ENCODE results near the gene KRTAP10-3.

KRTAP10-3 gene

DNA sequence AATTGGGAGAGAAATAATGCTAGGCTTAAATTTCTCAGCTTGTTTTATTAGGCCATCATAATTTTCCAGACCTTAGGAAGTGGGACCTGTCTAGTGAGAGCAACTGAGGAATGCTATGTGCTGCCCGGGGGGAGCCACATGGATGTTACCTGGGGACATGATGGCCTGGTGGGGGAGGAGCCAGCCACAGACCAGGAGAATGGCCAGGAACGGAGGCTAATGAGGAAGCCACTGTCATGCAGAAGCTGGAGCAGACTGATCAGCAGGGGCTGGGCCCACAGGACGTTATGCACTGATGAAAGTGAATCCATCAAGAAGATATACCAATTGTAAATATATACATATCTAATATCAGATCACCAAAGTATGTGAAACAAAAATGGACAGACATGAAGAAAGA, 14.0 kb downstream of the KRTAP10-3 start:
- no peak for DNase-seq

DNA sequence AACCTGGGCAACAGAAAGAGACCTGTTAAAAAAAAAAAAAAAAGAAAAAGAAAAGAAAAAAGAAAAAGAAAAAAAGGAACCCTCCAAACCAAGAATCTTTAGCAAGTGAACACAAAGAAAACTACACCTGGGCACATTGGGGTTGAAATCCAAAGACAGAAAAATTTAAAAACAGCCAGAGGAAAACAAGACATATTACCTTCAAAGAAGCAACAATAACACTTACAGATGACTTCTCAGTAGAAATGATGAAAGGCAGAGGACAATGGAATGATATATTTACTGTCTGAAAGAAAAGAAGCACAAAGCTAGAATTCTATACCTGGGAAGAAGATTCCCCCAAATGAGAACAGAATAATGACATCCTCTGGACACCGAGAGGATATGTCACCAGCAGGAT, 15.9 kb downstream of the KRTAP10-3 start:
- no peak for DNase-seq

DNA sequence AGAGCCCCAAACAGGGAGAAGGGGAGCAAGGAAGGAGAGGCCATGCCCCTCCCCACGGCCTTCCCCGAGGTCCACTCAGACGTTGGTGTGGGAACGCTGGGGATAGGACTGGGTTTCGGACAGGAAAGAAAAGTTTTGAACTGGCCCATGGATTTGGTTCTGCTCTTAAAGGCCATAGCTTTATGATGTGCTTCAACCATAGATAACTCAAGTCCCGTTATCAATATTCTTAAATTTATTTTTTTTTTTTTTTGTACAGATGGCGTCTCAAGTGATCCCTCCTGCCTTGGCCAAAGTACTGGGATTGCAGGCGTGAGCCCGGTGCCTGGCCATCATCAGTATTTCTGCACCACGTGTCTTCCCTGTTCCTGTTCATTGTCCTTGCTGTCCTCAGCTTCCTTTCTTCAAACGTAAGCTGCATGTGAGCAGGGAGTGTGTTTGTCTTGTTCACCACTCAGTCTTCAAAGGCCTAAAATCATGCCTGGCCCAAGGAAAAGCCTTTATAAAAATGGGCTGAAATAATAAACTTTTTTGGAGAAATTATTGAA, 17.8 kb downstream of the KRTAP10-3 start:
- DNase-seq = no peak

DNA sequence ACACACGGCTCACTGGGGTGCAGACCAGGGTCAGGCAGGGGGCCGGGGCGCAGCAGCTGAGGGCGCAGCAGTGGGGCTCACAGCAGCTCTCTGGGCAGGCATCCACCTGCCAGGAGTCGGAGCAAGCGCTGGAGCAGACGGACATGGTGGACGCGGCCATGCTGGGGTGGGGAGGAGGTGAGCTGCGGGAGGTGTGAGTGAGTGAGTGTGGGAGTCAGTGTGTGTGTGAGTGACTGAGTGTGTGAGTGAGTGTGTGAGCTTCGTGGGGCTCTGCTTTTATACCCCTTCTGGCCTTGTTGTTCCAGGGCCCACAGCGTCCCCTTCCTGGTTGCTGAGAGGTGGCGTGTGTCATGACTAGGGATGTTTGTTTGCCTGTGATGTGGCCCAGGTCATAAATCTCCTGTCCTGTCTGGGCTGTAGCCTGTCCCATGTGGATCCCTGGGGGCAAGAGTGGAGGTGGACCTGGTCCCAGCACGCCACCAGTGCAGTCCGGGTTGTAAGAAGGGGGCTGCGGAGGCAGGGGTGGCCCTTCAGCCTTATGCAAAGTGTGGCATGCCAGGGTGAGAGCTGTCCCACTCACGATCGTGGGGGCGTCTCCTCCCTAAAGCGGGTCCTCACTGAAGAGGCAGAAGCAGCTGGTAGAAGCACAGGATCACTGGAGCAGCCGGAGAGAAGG, 18.5 kb downstream of the KRTAP10-3 start, which contains the start of gene KRTAP10-1:
TSS of gene KRTAP10-1 (minus strand) at position 205 of the 676 bp plus-strand sequence. CDS start at position 160, 45 bp downstream.
- no peak for DNase-seq

DNA sequence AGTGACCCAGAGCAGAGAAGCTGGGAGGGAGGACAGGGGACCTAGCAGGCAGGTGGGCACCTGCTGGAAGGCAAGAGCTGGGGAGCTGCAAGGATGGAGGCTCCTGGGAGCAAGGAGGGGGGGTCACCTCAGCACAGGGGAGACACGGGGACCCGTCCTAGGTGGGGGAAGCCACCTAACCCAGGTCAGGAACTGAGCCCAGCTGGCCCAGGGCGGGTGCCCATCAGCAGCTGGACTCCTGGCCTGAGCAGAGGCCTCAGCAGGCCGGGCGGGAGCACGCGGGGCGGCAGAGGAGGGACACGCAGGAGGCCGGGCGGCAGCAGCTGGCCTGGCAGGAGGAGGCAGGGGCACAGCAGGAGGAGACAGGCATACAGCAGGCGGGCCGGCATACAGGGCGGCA, 19.5 kb downstream of the KRTAP10-3 start:
- no peak for DNase-seq

DNA sequence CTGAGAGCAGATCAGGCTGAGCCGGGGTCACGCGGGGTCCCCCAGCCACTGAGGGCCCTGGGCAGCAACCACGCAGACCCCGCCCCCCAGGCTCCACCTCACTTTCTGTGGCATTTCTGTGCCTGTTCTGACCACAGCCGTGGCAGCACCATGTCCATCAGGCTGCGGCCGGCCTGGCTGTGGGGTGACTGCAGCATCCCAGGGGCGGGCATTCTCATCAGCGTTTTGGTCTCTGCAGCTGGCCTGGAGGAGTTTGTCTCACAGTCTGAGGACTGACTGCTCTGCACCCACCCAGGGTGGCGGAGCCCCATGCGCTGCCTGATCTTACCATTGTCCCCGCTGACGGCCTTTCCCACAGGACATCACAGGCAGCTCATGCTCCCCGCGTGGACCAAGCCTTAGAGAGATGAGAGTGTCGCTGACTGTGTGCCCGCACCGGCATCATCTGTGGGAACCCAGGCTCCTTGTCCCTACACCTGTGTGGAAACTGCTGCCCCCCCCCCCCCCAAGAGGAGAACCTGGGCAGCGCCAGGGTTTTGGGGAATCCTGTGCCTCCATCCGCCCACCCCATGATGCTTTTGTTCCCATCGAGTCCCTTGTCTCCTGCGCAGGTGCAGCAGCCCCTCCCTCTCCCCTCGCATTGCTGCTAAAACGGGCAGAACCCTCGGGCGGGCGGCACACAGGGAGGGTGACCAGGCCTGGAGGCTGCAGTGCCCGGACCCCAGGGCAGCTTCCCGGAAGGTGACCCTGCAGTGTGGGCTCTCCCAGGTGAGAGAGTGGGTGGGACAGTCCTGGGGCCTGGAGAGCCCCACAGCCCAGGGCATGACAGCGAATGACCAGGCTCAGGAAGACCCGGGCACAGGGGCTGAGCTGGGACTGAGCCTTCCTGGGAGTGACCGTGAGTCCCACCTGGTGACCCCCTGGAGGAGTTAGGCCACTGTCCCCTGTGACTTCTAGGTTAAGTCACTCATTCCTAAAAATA, 20.4 kb downstream of the KRTAP10-3 start:
- DNase-seq = no peak

DNA sequence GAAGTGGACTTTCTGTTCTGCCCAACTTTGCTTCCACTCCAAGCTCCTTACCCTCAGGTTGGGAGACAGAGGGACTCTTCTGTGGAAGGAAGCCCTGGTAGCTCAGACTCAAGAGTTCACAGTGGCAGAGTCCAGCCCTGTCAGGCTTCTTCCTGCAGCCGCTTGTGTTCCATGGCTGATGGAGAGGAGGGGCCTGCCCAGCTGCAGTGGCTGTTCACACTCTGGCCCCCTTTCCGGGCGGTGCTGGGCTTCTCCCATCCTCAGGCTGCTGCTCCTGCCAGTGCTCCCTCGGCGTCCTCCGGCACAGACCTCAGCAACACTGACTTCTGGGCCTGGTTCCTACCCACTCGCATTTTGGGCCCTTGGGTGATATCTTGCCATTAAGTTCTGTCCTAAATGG, 22.6 kb downstream of the KRTAP10-3 start:
- no peak for DNase-seq

DNA sequence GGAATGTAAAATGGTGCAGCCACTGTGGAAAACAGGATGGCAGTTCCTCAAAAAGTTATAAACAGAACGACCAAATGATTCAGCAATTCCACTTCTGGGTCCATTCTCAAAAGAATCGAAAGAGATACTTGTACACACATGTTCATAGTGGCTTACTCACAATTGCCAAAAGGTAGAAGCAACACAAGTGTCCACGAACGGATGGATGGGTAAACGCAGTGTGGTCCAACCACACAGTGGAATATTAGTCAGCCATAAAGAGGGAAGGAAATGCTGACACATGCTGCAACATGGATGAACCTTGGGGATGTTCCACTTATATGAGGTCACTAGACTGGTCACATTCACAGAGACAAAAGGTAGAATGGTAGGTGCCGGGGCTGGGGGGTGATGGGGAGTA, 23.9 kb downstream of the KRTAP10-3 start:
- no peak for DNase-seq

DNA sequence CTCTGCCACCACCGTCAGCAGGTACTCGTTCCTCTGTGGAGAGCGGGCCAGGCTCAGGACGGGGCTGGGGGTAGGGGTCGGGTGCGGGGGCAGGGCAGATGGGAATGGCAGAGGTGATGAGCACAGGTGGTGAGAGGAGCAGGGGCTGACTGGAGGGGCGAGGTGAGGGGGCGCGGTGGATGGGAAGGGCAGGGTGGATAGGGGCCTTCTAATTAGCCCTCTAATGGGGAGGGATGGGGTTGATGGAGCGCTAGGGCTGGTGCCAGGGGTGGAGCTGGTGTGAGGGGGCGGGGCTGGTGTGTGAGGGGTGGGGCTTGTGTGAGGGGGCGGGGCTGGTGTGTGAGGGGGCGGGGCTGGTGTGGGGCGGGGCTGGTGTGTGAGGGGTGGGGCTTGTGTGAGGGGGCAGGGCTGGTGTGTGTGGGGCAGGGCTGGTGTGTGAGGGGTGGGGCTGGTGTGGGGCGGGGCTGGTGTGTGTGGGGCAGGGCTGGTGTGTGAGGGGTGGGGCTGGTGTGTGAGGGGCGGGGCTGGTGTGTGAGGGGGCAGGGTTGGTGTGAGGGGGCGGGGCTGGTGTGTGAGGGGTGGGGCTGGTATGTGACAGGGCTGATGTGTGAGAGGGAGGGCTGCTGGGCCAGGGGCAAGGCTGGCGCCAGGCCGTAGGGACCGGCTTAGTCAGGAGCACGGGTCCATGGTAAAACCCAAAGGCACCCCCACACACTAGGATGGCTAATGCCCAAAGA, 24.5 kb downstream of the KRTAP10-3 start:
- DNase-seq = no peak

DNA sequence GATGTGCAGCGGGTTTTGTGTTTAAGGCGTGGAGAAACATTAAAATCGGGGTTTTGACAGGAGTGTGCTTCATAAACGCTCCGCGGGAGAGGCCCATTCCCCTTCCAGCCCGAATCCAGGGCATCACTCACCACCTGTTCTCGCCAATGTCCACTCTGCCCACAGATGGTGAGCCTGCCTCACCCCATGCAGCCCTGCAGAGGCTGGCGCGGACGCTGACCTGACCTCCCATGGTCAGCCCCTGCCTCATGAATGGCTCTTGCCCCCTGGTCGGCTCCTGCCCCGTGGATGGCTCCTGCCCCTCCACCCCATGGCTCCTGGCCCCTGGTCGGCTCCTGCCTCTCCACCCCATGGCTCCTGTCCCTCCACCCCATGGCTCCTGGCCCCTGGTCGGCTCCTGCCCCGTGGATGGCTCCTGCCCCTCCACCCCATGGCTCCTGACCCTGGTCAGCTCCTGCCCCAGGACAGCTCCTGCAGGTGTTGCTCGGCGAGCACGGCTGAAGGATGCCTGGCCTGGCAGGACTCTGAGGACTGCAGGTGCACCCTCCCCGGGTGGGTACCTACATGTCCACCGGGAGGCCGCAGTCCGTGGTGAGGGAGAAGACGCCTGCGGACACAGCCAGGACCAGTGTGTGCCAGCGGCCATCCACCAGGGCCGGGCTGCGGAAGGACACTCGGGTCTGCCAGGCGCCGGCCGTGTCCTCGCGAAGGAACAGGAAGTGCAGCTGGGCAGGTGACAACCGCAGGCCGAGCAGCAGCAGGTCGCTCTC, 25.3 kb downstream of the KRTAP10-3 start:
- no peak for DNase-seq

DNA sequence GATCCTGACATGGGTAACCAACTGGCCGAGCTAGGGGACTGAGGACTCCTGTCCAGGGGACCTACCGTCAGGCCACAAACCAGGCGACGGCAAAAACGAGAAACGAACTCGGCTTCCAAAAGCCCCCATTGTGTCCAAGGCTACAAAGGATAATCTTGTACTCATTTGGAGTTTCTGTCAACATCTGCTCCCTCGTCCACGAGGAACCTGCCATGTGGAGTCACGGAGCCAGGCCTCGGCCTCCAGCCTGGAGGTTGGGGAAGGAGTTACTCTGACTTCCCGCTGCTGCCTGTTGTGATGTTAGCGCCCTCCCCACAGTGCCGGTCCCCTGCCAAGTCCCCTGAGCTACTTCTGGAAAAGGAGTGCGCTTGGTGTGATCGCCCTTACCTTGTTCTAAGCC, 25.9 kb downstream of the KRTAP10-3 start:
- DNase-seq = no peak

DNA sequence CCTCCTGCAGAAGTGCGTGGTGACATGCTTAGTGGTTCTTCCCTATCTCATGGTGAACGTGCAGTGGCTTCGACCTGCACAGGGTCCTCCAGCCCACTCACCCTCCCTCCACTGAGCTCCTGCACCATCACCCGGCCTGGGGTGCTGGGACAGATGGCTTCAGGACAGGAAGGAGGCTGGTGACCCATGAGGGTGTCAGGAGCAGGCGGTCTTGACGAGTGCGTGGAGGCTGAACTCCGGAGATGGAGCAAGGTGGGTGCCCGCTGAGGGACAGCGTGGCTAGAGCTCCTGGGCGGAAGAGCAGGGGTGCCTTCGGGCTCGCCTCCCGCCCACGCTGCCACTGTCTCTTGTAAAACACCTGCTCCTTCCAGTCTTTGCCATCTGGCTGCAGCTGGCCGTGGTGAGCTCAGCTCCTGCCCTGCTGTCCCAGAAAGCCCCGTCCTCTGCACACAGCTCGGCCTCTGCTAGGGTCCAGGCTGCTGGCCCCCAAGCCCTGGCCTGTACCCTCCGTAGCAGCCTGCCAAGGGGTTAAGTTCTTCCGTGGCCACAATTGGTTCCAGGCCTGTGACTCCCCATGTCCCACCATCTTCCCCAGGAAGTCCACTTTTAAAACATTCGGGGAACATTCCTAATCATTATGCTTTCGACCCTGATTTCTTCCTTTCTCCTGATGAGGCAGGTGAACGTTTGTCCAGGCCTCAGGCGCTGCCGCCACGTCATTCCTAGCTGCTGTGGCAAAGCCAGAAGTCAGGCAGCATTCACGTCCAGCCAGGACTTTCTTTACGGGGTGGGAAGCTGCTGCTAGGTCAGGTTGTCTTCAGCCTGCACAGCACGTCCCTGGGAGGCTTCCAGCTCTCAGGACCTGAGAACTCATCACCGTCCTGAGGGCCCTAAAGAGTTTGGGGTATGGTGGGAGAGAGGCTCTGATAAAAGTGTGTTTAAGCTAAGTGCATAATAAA, 26.7 kb downstream of the KRTAP10-3 start:
- DNase-seq = no peak

DNA sequence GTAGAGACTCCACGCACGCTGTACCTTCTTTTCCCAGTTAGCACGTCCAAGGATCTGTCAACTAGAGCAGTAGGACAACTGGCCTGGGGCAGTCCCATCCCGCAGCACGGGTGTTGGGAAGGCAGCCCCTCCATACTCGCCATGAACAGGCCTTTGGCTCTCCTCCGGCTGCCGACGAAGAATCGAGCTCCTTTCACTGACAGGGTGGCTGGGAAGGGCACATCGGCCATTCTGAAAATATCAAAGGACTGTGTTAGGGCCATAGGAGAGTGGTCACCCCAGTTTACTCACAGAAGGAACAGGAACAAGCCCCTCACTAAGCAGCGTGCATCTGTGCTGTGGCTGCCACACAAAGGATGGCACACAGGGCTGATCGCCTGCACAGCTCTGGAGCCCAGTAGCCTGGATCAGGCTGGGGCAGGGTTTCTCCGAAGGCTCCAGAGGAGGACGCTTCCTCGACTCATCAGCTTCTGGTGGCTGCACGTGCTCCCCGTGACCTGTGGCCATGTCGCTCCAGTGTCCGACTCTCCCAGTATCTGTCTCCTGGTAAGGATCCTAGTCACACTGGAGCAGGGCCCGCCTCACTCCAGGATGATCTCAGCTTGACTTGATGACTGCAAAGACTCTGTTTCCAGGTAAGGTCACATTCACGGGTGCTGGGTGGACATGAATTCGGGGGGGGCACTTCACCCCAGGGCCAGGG, 27.5 kb downstream of the KRTAP10-3 start:
- no peak for DNase-seq

DNA sequence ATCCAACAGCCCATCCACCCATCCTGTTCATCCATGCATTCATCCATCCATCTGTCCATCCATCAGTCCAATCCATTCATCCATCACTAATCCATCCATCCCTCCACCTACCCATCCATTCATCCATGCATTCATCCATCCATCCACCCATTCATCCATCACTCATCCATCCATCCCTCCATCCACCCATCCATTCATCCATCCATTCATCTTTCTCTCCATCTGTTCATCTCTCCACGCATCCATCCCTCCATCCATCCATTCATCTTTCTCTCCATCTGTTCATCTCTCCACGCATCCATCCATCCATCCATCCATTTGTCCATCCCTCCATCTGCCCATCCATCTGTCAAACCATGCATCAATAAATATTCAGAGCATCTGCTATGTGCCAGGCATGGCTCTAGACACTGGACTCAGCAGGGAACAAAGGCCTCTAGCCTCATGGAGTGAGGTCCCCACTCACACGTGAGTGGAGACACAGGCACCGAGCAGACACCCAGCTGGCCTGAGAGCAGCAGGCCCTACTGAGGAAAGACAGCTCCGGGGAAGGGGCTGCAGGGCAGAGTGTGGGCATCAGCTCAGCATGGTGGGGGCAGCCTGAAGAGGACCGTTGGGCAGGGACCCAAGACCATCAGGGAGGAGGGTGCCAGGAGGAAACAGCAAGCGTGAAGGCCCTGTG, 28.2 kb downstream of the KRTAP10-3 start:
- DNase-seq = no peak

DNA sequence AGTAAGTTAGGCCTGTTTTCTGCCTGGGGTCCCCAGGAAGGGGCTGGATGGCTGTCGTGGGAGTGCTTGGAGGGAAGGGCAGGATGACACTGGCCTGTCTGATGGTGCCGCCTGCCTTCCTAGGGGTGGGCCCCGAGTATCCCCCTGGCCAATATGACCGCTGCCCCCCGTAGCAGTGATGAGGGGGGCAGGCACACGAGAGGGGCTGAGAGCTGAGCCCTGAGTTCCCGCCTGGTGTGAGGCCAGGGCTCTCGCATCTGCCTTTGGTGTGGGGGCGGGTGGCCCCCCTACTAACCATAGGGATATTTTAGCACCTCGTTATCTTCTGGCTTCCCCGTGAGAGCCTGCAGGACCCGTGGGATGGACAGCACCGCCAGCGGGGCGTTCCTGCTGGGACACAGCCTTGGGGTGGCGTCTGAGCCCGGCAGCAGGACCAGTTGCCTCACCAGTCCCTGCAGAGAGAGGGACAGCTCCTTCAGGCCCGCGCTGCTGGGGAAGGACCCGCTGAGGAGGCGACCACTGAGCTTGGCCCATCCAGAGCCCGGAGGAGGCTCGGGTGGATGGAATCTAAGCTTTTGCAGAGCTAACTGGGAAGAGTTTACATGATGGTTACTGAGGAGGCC, 29.0 kb downstream of the KRTAP10-3 start:
- no peak for DNase-seq

DNA sequence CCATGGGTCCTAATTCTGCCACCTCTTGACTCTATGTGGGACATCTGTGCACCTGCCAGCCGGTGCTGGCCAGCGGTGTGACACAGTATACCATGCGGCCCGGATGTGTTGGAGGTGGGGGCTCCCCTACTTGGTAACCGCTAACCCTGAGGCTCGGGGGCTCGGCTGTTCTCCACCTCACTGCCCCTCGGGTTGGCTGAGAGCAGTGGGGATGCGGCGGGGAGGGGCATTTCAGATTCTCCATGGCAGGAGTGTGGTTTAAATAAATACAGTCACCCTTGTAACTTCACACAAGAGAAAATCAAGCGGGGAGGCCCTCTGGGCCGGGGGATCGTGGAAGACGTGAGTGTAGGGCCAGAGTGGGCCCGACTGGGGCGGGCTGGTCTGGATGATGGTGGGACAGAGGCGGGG, 29.6 kb downstream of the KRTAP10-3 start:
- DNase-seq = no peak

DNA sequence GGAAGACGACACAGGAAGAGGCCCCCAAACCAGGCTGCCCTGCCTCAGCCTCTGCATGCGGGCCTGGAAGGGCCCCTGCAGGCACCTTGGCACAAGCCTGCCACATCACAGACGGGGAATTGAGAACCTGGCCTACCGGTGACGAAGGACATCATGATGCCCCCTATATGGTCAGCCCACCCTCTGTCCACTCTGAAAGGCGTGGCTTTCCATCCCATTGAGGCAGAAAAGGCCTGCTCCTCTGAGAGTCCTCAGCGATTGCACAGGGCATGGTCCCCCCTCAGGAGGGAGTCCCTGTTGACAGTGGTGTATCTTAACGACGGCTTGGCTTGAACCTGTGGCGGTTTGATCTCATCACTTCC, 30.0 kb downstream of the KRTAP10-3 start:
- DNase-seq = no peak

DNA sequence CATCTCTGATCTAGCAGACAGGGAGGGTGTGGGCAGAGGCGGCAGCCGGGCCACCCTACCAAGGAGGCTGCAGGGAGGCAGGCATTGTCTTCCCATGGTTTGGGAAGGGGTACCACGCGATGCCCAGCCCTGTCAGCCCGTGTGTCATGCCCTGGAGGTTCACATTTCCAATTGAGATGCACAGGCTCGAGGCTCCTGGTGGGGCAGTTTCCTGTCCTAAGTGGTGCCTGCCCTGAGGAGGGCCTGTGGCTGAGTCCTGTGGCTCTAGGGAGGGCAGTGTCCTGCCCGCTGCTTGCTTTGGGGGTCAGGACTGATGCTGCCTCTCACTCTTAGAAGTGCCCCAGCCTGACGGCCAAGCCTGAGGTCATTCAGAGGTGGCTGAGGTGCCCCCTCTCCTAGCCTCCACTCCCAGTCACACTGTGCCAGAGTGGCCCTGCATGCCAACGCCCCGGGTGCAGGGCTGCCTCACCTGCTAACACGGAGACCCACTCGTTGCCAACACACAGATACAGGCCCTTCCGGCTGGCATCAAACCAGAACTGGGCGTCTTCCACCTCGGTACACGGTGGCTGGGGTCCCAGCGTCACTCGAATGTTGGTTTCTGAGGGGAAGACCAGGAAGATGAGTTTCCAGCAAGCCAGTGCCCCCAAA, 30.5 kb downstream of the KRTAP10-3 start:
- no peak for DNase-seq

Measured in fibroblast of upper back skin (primary cell).